Measurements from ENCODE around the gene NSMF.

DNA sequence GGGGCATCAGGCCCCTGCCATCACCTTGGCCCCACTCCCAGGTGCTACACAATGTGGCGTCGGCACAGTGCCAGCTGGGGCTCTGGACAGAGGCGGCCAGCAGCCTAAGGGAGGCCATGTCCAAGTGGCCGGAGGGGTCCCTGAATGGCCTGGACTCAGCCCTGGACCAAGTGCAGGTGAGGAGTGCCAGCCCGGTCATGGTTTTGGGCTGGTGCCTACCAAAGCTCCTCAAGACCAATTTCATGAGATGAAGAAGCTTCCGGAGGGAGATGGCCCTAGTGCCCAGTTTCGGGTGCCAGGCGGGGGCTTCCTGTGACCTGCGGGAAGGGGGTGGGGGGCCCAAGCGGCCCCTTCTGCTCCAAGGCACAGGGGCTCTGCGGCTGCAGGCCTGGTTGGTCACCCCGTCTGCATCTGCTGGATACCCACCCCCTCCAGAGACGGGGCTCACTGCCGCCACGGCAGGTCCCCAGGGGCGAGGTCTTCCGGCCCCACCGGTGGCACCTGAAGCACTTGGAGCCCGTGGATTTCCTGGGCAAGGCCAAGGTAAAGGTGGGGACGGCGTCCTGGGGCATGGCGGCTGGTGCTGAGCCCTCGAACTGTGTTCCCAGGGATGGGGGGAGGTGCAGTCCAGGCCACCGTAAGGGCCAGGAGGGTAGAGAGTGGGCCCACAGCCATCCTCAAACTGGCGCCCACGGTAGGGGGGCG, 30.1 kb downstream of the NSMF start:
- no peak for TF ChIP-seq CEBPB (IDR thresholded peaks at IDR 0.05; ENCODE audit: low read depth, low read length)
- TF ChIP-seq, protein P1, sequence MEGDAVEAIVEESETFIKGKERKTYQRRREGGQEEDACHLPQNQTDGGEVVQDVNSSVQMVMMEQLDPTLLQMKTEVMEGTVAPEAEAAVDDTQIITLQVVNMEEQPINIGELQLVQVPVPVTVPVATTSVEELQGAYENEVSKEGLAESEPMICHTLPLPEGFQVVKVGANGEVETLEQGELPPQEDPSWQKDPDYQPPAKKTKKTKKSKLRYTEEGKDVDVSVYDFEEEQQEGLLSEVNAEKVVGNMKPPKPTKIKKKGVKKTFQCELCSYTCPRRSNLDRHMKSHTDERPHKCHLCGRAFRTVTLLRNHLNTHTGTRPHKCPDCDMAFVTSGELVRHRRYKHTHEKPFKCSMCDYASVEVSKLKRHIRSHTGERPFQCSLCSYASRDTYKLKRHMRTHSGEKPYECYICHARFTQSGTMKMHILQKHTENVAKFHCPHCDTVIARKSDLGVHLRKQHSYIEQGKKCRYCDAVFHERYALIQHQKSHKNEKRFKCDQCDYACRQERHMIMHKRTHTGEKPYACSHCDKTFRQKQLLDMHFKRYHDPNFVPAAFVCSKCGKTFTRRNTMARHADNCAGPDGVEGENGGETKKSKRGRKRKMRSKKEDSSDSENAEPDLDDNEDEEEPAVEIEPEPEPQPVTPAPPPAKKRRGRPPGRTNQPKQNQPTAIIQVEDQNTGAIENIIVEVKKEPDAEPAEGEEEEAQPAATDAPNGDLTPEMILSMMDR (IDR thresholded peaks at IDR 0.05; ENCODE audit: control extremely low read depth in 1 of 3, insufficient read depth in 1 of 3, low read depth in 1 of 3, low read length in 3 of 3): no peak
- TF ChIP-seq ASH2L (IDR thresholded peaks at IDR 0.05; ENCODE audit: low read length): no peak
- no peak for TF ChIP-seq POLR2A (IDR thresholded peaks at IDR 0.05; ENCODE audit: control extremely low read depth in 1 of 2, low read depth in 2 of 2, low read length in 2 of 2)
- TF ChIP-seq POLR2AphosphoS5 (IDR thresholded peaks at IDR 0.05; ENCODE audit: low read depth, low read length): no peak
- TF ChIP-seq TBP (IDR thresholded peaks at IDR 0.05; ENCODE audit: low read depth, low read length): no peak
- no peak for TF ChIP-seq CREB1 (IDR thresholded peaks at IDR 0.05)
- no peak for TF ChIP-seq JUN (IDR thresholded peaks at IDR 0.05; ENCODE audit: low read depth, low read length)
- TF ChIP-seq CHD1 (IDR thresholded peaks at IDR 0.05; ENCODE audit: low read depth, low read length): no peak
- TF ChIP-seq RAD21 (IDR thresholded peaks at IDR 0.05 in 1 of 2, conservative IDR thresholded peaks at IDR 0.05 in 1 of 2; ENCODE audit: low read depth in 2 of 2, low read length in 2 of 2): no peak

Measured in H1 (cell line).